Activated naive CD8-positive, alpha-beta T cell treated with anti-CD3 and anti-CD28 coated beads for 36 hours (primary cell): ENCODE results near the gene LZTS3. TPM values are rescaled to one million over a fixed set of nuclear protein-coding genes. Genes with fewer than 3 reads are reported as not detected.
"Not testable (repeated sequence)": the region's sequence is repeated elsewhere in the genome, so short reads cannot be mapped to it uniquely, and the experiment has no call there.

Experiments used
- DNase-seq: peaks from one replicate; pipeline ENCODE4 v3.0.0; 2021
- H3K27ac Mint-ChIP-seq: one replicate; pipeline ENCODE4 v1.8.0; 2022; ENCODE audit warnings: mild to moderate bottlenecking, moderate library complexity, mixed read lengths
- H3K27me3 Mint-ChIP-seq: one replicate; pipeline ENCODE4 v1.8.0; 2022; ENCODE audit warnings: mild to moderate bottlenecking, mixed read lengths
- H3K36me3 Mint-ChIP-seq: one replicate; pipeline ENCODE4 v1.8.0; 2021; ENCODE audit warnings: mild to moderate bottlenecking, mixed read lengths
- H3K4me1 Mint-ChIP-seq: one replicate; pipeline ENCODE4 v1.8.0; 2021; ENCODE audit warnings: mixed read lengths
- H3K4me3 Mint-ChIP-seq: one replicate; pipeline ENCODE4 v1.8.0; 2022; ENCODE audit warnings: mild to moderate bottlenecking, moderate library complexity, mixed read lengths
- H3K9me3 Mint-ChIP-seq: one replicate; pipeline ENCODE4 v1.8.0; 2022; ENCODE audit warnings: mixed read lengths
- total RNA-seq, 2 experiments: library from RNA; stranded (reverse); gene quantifications; one replicate each; pipeline ENCODE4 v1.2.3, GENCODE V29; 2021

The LZTS3 gene
- total RNA-seq, 2 experiments from 2014 or later = 1.6 TPM

- Mint-ChIP-seq H3K36me3 (peaks cover 50% of the 10 kb centered on the region), H3K27ac (peak overlapping the region; percentile 78), H3K4me1 (peaks cover 31% of the 10 kb centered on the region), H3K9me3 (peaks cover 14% of the 10 kb centered on the region), H3K4me3 (no peak overlapping the region), H3K27me3 (no peaks in the 10 kb centered on the region)
- DNase-seq = no peak
These were observed 51.3 kb downstream of the LZTS3 start for GRCh38 chr20:3121955-3122610.

GRCh38 chr20:3121271-3121911, 52.0 kb downstream of the LZTS3 start:
- Mint-ChIP-seq H3K4me1 (peaks cover 33% of the 10 kb centered on the region), H3K27ac (peak overlapping the region; percentile 78), H3K9me3 (peaks cover 14% of the 10 kb centered on the region), H3K4me3 (no peak overlapping the region), H3K36me3 (peaks cover 47% of the 10 kb centered on the region), H3K27me3 (no peaks in the 10 kb centered on the region)
- no peak for DNase-seq

GRCh38 chr20:3119044-3119443, 54.3 kb downstream of the LZTS3 start:
- H3K4me1 Mint-ChIP-seq = peaks cover 35% of the 10 kb centered on the region
- H3K27me3 Mint-ChIP-seq = no peaks in the 10 kb centered on the region
- H3K9me3 Mint-ChIP-seq = peaks cover 14% of the 10 kb centered on the region
- no peak overlapping the region for H3K4me3 Mint-ChIP-seq
- peaks cover 33% of the 10 kb centered on the region for H3K36me3 Mint-ChIP-seq
- DNase-seq = no peak
- H3K27ac Mint-ChIP-seq = no peak overlapping the region

GRCh38 chr20:3117839-3118379, 55.4 kb downstream of the LZTS3 start:
- not testable (repeated sequence) for H3K9me3 Mint-ChIP-seq, H3K27ac Mint-ChIP-seq, H3K27me3 Mint-ChIP-seq, H3K4me3 Mint-ChIP-seq
- peak; percentile 35 for DNase-seq
- peaks cover 23% of the 10 kb centered on the region for H3K36me3 Mint-ChIP-seq
- peaks cover 28% of the 10 kb centered on the region for H3K4me1 Mint-ChIP-seq

- no peaks in the 10 kb centered on the region for H3K9me3 Mint-ChIP-seq
- H3K4me3 Mint-ChIP-seq = no peak overlapping the region
- H3K4me1 Mint-ChIP-seq = peaks cover 14% of the 10 kb centered on the region
- no peak overlapping the region for H3K27ac Mint-ChIP-seq
- DNase-seq = no peak
- H3K36me3 Mint-ChIP-seq = peaks cover 7% of the 10 kb centered on the region
- H3K27me3 Mint-ChIP-seq = no peaks in the 10 kb centered on the region
These were observed 57.0 kb downstream of the LZTS3 start for GRCh38 chr20:3116341-3116740.

- DNase-seq = peak; percentile 16
- no peak overlapping the region for H3K27ac Mint-ChIP-seq
These were observed 57.9 kb downstream of the LZTS3 start for GRCh38 chr20:3115190-3116107.

More at GRCh38 chr20:3115190-3116107, 57.9 kb downstream of the LZTS3 start:
- no peaks in the 10 kb centered on the region for H3K27me3 Mint-ChIP-seq
- H3K36me3 Mint-ChIP-seq = no peaks in the 10 kb centered on the region
- H3K4me1 Mint-ChIP-seq = peaks cover 7% of the 10 kb centered on the region
- H3K4me3 Mint-ChIP-seq = no peak overlapping the region
- H3K9me3 Mint-ChIP-seq = no peaks in the 10 kb centered on the region

Other genes starting within 250 kb of the LZTS3 start
- gene GNRH2, start 129.9 kb downstream of the LZTS3 start, total RNA-seq = 1 to 10 TPM in 1 of 2 experiments, under 1 TPM in 1; 0.87 to 1.1 TPM
- gene MRPS26, start 127.5 kb downstream of the LZTS3 start, total RNA-seq = 10 to 100 TPM; 70.9 to 72.4 TPM
- under 1 TPM in 1 of 2 experiments, not detected in 1; 0.47 TPM for gene OXT, start 101.9 kb downstream of the LZTS3 start, total RNA-seq
- gene AVP, start 88.8 kb downstream of the LZTS3 start, total RNA-seq = not detected
- gene FASTKD5, start 13.7 kb downstream of the LZTS3 start, total RNA-seq = 10 to 100 TPM; 27.2 to 28.3 TPM
- 1 to 10 TPM; 4.5 to 4.9 TPM for gene UBOX5, start 13.7 kb downstream of the LZTS3 start, total RNA-seq
- 10 to 100 TPM; 58.8 to 62.0 TPM for gene DDRGK1, start 31.1 kb upstream of the LZTS3 start, total RNA-seq
- 10 to 100 TPM; 70.7 to 74.0 TPM for gene ITPA, start 35.9 kb upstream of the LZTS3 start, total RNA-seq
- gene SLC4A11, start 65.6 kb upstream of the LZTS3 start, total RNA-seq = 1 to 10 TPM; 1.8 to 2.9 TPM
- gene DNAAF9, start 234.1 kb upstream of the LZTS3 start, total RNA-seq = 1 to 10 TPM; 1.1 to 1.3 TPM